Breast epithelium (tissue), 3 donors: ENCODE results near the gene SLC25A1.

Source experiments
- POLR2A ChIP-seq: fragments of 450-650 bp; IDR thresholded peaks from one replicate; pipeline ENCODE4 v1.6.1; 2016; ENCODE audit warnings: antibody characterized with exemption, mild to moderate bottlenecking, moderate library complexity
- TF ChIP-seq, protein P1 (sequence below), 3 donors: fragments of 450-650 bp; IDR thresholded peaks; one replicate each; pipeline ENCODE4 v1.5.1; 2016 to 2017; ENCODE audit warnings: antibody characterized with exemption in 3 of 3, mild to moderate bottlenecking in 3 of 3, moderate library complexity in 3 of 3

DNA sequence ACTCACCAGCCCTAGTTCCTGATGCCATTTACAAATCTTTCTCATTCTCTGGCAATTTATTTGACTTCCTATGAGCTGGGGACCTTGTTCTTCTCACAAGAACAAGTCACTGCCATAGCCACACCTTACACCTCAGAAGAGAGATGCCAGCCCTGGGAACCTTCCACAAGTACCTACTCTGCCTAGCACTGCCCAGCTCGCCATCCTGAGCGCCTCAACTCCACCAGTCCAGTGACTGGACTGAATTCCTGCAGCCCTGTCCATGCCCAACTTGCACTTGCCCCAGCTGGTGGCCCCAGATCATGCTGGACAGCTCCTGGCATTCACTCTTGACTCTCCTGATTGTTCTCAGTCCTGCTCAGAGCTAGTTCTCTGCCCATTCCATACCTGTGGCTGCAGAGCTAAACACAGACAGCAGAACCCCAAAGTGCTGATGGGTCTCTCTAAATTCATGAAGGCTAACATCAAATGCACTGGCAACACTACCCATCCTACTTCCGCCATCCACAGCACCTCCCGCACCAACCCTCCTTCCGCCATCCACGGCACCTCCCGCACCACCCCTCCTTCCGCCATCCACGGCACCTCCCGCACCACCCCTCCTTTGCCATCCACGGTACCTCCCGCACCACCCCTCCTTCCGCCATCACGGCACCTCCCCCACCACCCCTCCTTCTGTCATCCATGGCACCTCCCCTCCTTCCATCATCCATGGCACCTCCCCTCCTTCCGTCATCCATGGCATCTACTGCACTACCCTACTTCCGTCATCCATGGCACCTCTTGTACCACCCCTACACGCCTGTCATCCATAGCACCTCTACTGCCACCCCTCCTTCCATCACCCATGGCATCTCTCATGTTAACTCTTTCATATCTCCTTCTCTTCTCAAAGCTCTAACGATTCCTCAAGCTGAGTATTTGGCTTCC is 23.6 kb upstream of the SLC25A1 start:
- TF ChIP-seq, protein P1, sequence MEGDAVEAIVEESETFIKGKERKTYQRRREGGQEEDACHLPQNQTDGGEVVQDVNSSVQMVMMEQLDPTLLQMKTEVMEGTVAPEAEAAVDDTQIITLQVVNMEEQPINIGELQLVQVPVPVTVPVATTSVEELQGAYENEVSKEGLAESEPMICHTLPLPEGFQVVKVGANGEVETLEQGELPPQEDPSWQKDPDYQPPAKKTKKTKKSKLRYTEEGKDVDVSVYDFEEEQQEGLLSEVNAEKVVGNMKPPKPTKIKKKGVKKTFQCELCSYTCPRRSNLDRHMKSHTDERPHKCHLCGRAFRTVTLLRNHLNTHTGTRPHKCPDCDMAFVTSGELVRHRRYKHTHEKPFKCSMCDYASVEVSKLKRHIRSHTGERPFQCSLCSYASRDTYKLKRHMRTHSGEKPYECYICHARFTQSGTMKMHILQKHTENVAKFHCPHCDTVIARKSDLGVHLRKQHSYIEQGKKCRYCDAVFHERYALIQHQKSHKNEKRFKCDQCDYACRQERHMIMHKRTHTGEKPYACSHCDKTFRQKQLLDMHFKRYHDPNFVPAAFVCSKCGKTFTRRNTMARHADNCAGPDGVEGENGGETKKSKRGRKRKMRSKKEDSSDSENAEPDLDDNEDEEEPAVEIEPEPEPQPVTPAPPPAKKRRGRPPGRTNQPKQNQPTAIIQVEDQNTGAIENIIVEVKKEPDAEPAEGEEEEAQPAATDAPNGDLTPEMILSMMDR (IDR thresholded peaks at IDR 0.05), result no peak
- no peak for TF ChIP-seq POLR2A
